Muscle of arm (tissue), 12 donors: Measurements from ENCODE around the gene NXN. TPM values are rescaled to one million over a fixed set of nuclear protein-coding genes. Genes with fewer than 3 reads are reported as not detected.
"Not testable (repeated sequence)": the region's sequence is repeated elsewhere in the genome, so short reads cannot be mapped to it uniquely, and the experiment has no call there.

ENCODE experiments used
- DNase-seq: peaks from one replicate; pipeline ENCODE4 v3.0.0-alpha.2; 2013
- polyA plus RNA-seq, 12 donors: library from polyadenylated mRNA; unstranded; fragments of 120-200 nt; gene quantifications; one replicate each; pipeline ENCODE4 v1.2.1, GENCODE V29; 2013; ENCODE audit not compliant: insufficient read length in 12 of 12

Gene NXN
- polyA plus RNA-seq, 12 donors = 46.4 to 92.7 (median 52.4) TPM; not detected in 1

DNA sequence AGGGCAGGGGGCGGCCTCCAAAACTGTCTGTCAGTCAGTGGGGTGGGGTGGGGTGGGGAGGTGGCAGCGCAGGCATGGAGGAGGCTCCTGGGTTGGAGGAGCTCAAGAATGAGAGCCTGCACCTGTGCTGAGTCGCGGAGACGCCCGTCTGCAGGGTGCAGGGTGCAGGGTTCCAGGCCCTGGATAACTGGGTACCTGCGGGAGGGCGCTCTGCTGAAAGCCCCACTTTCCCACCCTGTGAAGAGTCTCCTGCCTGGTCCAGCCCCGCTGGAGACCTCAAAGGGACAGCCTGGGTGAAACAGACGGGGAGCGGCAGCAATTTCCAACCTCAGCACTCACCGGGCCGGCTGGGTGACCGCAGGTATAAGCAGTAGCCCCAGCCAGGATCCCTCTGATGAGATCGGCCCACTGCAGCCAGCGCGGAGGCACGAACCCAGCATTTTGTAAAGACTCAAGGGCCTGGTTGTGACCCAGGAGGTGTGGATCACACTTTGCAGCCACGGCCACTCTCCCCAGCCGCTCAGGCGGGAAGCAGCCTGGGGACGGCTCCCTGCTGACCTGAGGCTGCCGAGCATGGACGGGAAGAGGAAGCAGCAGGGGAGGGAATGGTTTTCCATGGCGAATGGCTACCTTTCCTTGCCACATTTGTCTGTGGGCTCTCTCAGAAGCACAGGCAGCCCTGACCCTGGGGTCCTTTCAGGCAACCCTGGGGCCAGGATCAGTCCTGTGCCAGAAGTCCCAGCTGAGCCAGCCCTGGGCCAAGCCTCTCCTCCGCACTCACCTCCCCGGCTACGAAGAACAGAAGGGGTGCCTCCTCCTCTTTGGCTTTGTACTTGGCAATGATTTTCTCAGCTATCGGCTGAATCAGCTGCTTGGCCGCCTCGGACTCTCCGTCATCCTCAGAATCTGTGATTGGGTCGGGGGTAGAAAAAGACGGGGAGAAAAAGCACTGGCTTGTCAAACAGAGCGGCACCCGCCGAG is 176.4 kb downstream of the NXN start:
- DNase-seq = no peak

DNA sequence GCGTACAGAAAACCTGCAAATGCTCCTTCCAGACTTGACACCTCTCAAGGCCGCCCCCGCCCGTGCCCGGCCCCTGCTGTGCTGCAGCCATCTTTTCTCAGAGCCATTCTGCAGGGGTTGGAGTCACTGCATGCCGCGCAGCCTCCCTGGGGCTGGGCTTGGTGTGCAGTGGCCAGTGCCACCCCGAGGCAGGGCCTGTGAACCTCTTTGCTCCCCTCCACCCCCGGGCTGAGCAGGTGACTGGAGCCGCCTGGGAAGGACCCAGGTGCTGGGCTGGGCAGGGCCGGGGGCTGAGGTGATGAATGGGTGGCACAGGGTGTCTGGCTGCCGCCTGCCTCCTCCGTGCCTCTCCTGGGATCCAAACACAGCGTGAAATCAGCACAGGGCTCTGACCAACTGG is 177.1 kb downstream of the NXN start:
- no peak for DNase-seq

DNA sequence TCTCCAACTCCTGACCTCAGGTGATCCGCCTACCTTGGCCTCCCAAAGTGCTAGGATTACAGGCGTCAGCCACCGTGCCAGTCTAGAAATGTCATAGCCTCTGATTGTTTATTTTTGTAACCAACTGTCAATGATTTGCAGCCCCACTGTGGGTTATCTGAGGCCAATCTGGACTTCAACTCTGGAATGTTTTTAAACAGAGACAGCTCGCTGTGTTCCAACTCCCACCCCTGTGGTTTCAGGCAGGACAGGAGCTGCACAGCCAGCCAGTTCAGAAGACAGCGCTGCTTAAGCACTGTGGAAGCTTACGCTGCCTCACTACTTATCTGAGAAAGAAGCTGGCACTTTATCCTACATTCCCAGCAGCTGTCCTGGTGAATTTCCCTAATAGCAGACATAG is 177.9 kb downstream of the NXN start:
- DNase-seq = no peak

DNA sequence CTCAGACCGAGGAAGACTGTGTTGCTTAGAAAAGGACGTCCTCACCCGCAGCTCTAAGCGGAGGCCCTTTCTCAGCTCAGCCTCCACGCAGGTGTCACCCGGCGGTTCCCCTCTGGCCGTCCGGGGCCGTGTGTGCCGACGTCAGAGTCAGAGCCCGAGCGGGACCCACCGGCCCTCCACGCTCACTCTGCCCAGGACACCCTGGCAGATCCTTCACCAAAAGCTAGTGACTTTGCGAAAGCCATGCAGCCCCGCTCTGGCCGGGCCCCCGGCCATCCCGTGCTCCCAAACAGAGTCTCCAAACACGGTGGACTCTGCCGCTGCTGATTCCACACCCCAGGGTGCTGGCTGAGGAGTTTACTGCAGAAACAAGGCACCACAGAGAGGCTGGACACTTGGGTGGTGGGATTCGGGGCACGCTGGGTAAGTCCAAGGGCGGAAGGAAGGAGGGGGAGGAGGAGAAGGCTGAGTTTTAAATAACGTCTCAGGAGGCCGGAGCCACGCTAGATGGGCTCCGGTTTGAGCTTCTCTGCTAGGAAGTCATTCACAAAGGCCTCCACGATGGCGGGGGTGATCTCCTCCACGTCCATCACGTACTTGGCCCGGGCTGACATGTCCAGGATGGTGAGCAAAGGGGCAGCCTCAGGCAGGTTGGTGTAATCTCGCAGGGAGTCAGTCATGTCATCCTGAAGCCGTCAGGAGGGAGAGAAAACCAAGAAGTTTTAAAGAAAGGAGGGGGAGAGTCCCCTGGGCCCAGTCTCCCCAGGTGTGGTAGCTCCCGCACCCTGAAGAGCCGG is 178.9 kb downstream of the NXN start:
- no peak for DNase-seq

DNA sequence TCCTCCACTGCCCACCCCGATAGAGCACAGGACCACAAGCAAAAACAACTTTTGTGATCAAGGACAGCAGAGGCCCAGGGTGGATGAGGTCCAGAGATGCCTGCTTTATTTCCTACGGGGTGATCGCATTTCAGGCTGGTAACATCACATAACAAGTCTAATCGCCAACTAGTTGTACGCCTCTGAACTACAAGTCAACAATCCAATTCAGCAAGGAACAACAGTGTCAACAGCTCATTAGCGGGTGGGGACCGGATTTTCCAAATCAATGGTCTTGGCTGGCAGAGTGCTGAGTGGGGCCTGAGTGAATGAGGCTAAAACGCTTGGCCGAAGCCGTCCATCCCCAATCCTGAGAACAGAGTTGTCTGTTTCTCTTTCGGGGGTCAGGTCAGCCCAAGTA is 180.3 kb downstream of the NXN start:
- no peak for DNase-seq

DNA sequence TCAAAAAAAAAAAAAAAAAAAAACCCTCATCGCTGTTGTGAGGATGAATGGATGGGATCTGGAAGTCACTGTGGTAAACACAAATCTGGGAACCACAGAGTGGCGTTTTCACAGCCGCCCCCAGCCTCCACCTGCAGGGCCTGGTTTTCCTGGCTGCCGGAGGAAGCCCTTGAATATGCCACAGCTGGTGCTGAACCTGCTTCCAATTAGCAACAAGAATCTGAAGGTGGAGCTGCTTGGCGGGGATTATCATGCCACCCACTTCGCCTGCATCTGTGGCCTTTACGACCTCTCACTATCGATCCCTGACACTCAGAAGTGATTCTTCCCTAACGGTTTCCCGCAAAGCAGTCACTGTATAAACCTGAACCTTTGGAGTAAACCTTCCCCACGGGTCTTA is 181.3 kb downstream of the NXN start:
- no peak for DNase-seq

DNA sequence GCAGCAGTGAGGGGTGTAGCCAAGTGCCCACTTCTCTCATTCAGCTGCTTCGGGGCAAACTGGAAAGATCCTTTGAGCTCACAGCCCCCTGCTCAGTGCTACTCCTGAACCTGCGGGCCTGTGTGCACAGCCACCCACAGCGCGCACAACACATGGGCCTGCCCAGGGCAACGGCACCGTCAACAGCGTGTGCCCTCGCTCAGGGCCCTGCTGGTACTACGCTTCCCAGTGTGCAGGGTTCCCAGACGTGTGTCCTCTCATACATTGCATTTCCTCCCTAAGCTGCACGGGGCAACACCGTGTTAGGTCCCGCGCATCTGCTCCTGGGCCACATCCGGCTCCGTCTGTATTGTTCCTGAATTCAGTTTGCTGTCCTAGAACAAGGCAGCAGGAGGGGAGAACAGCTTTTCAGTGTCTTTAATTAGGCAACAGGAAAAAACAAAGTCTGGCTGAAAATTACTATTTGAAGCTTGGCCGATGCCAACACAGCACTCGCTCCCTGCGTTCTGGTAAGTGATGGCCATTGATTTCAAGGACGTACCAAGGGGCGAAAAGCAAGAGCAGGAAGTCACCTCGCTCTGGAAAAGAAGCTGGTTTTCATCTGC is 182.2 kb downstream of the NXN start:
- no peak for DNase-seq

DNA sequence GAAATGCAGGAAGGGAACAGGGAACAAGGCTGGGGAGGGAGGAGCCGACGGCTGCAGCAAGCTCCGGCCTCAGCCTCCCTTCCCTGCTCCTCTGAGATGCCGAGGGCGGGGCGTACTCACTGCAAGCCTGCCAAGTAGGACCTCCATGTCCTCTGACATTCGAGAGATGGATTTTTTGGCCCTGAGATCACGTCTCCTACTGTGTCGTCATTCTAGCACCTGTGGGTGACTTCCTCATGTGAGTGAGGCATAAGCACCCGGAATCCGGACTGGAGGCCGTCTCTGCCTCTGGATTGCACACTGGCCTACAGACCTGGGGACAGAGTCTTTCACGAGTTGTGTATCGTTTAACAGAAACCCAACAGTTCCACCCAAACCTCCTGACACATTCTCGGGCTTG is 183.0 kb downstream of the NXN start:
- no peak for DNase-seq

DNA sequence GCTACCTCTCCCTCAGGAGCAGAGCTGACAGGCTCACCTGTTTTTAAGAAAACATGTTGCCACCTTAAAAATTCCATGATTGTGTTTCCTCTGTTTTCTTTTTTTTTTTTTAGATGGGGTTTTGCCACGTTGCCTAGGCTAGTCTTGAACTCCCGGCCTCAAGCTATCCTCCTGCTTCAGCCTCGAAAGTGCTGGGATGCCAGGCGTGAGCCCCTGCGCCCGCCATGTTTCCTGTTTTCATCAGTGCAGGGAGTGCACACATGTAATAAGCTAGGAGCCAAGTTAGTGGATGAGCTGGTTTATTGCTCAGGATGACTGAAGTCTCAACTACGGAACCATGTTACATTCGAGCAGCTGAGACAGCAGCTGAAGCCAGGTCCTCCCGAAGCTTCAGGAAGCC is 183.9 kb downstream of the NXN start:
- no peak for DNase-seq

DNA sequence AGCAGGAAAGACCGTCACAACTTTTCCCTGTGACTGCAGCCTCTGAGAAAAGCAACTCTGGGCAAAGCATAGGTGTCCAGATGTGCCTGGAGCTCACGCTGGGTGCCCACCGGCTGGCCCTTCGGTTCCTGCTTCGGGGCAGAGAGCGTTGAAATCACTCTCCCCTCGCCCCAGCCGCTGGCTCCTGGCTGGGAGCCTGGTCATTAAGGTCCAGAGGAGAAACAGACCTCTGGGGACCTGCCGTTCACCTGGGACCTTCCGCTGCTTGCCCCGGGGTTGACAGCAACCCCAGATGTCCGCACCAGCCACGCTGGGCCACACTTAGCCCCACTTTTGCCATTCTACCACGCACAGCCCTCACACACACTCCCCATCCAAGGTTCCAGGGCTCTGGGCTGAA is 184.3 kb downstream of the NXN start:
- DNase-seq = no peak

DNA sequence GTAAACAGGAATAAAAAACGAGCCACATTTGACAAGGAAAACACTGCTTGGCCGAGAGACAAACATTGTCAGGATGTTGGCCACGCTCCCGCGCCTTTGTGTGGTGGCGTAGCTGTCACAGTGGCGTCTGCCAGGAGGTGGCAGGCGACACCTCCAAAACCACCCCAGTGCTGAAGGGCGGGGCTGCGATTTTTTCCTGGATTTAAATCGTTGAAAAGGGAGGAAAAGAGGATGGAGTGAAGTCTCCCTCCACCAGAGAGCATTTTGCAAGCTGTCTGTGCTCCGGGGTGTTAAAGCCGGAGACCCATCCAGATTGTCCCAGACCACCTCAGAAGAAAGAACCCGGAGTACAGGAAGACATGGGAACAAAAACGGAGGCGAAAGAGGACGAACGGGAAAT is 184.7 kb downstream of the NXN start:
- peak; percentile 90 for DNase-seq

DNA sequence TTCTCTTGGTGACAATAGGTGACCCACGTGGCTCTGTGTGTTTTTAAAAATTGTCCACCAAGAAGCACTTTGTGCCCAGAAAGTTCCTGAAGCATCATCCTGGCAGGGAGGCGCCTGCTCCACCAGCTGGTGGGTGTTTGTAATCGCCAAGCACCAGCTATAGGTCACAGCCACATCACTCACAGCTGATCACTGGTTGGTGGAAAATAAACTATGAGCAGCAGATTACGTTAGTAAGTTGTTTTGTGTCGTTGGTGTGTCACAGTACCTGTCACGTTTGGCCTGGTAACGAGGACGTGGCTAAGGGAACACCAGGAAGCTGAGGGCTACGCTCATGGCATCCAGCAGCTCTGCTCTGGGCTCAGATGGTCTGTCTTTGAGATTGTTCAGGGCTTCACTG is 187.3 kb downstream of the NXN start:
- no peak for DNase-seq

DNA sequence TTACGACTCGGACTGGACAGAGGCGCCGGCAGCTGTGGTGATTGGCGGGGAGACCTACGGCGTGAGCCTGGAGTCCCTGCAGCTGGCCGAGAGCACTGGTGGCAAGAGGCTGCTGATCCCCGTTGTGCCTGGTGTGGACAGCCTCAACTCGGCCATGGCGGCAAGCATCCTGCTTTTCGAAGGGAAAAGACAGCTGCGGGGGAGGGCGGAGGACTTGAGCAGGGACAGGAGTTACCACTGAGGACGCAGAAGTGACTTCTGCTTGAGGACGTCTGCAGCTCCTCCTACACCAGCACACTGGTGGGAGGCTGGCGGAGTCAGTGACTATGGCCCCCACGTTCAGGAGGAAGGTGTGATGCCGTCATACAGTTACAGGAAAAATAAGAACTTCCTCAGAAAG is 187.7 kb downstream of the NXN start:
- DNase-seq = no peak

DNA sequence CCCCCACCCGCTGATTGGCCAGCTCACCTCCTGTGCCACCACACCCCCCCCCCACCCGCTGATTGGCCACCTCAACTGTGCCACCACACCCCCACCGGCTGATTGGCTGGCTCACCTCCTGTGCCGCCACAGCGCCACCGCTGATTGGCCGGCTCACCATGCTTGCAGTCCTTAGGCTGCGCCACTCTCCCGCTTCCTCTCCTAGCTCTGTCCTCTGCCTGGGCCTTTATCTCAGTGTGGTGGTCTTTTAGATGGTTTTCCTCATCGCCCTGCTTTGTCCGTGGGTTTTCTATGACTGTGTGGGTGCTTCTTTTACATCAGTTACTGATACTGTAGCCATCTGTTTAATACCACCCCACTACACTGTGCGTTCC is 188.7 kb downstream of the NXN start:
- not testable (repeated sequence) for DNase-seq

DNA sequence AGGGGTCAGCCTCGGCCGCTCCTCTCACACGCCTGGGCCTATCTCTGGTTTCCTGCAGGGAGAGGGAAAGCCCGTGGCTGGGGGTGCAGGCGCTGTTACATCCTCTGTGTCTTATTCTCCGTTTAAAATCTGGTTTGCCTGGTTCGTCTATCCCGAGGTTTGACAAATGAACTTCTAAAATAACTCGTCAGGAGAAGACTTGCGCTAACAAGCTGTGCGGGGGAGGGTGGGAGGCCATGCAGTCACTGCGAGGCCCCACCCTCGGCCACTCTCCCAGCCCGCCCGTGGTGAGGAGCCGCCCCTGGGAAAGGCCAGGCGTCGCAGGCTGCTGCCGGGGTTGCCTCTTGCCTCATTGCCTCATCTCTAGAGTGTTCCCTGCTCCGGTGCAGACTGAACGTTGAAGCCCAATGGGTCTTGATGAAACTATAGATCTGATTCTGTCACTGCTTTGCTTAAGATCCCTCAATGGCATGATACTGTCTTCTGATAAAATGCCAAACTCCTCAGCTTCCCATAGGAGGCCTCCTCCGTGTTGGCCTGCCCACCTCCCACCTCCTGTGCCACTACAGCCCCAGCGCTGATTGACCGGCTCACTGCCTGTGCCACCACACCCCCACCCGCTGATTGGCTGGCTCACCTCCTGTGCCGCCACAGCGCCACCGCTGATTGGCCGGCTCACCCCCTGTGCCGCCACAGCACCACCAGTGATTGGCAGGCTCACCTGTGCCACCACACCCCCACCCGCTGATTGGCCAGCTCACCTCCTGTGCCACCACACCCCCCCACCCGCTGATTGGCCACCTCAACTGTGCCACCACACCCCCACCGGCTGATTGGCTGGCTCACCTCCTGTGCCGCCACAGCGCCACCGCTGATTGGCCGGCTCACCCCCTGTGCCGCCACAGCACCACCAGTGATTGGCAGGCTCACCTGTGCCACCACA is 189.4 kb downstream of the NXN start:
- not testable (repeated sequence) for DNase-seq

DNA sequence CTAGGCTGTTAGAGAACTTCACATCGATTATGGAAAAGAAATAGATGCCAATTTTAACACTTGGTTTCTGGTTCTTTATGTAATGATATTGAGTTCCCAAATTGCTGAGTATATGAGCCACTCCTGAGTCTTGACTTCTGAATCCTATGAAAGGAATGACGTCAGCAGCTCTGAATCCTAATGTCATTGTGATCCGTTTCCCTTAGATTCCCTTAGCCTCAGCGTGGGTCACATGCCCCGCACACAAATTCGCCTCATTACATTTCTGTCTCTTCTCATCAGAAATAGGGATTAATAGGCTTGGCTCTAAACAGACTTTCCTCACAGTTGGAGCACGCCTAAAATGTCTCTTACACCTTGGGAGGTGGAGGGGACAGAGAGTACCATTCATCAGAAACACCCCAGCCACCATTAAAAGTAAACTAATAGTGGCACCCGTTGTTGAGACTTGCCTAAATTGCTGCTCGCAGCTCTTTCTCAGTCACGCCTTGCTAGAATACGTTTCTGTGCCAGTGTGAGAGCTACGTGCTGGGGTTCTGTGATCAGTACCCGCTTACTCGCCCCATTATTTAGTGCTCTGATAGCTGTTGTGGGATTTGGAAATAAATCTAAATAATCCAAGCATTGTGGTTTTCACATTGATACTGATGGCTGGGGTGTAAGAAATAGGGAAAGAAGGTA is 190.3 kb downstream of the NXN start:
- no peak for DNase-seq

DNA sequence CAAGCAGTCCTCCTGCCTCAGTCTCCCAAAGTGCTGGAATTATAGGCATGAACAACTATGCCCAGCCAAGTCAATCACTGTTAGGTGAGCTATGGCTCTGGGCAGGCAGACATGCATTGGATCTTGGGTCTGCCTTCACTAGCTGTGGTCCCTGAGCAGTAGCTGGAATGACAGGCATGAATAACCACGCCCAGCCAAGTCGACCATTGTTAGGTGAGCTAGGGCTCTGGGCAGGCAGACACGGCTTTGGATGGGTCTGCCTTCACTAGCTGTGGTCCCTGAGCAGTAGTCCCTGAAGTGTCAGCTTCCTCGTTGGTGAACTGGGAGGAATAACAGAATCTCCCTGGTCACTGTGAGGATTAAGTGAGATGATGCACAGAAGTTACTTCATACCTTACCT is 191.0 kb downstream of the NXN start:
- DNase-seq = no peak

DNA sequence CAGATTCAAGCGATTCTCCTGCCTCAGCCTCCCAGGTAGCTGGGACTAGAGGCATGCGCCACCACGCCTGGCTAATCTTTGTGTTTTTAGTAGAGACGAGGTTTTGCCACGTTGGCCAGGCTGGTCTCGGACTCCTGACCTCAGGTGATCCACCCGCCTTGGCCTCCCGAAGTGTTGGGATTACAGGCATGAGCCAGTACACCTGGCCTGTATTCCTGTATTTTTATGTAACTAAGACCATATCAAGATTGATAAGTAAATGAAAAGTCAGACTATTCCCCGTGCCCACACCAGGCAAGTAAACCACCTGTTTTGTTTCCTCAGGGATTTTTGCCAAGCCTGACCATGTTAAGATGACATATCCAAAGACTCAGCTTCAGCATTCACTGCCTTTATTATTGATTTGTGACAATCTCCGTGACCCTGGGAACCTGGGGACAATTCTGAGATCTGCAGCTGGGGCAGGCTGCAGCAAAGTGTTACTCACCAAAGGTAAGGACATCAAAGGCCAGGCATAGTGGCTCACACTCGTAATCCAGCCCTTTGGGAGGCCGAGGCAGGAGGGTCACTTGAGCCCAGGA is 191.8 kb downstream of the NXN start:
- no peak for DNase-seq

DNA sequence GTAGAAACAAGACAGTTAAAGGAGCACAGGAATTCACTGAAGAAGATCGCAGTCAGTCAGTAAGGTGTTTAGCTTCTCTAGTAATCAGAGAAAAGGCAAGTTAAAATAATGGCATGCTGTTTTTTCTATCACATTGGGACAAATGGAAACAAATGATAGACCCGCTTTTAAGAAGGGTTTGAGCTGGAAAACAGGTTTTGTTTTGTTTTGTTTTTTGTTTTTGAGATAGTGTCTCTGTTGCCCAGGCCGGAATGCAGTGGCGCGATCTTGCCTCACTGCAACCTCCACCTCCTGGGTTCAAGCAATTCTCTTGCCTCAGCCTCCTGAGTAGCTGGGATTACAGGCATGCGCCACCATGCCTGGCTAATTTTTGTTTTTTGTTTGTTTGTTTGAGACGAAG is 193.7 kb downstream of the NXN start:
- not testable (repeated sequence) for DNase-seq

DNA sequence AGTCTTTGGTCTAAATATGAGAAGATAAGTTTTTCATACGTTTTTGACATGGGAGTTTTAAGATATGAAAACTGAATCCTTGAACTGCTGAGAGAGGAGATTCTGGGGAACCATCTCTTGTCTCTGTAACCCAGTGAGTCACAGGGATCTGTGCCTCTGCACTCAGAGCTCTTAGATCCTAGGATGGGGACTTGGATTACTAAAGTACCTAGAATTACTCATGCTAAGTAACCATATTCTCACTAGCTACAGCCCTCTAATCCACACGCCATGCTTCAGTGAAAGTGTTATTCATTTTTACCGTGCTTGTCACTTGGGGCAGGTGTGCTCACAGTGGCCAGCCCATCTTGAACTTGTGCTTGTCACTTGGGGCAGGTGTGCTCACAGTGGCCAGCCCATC is 195.4 kb downstream of the NXN start:
- no peak for DNase-seq
